ENCODE results near the gene TIMM10B. TPM values are rescaled to one million over a fixed set of nuclear protein-coding genes. Genes with fewer than 3 reads are reported as not detected.
"Not testable (repeated sequence)": the region's sequence is repeated elsewhere in the genome, so short reads cannot be mapped to it uniquely, and the experiment has no call there.

Gene TIMM10B
- total and polyA plus RNA-seq, 10 donors, result 10.7 to 71.3 (median 40.6) TPM

DNA sequence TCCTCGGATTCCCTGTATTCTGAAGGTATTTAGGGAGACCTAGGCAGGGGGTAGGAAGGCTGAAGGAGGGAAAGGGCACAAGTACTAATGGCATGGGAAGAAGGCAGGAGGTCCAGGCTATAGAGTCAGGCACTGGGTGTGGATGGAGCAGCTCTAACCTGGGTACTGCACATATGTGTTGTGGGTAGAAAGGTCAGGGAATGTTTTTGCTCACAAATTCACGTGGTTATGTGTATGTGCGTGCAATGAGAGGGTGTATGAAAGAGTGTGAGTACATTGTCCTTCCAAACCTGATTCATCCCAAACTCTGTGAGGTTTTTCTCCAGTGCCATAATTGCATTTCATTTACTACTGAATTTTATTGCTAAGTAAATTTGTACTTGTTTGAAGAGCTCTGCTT lies 39.0 kb downstream of the TIMM10B start:
- TF ChIP-seq CTCF (IDR thresholded peaks at IDR 0.05 in 8 of 11, conservative IDR thresholded peaks at IDR 0.05 in 3 of 11) (no peak), POLR2AphosphoS5 (IDR thresholded peaks at IDR 0.05) (no peak)
- 88 to 96% (median 93%) methylated on average over 3 of the region's 3 CpGs for WGBS, 5 donors
- intact Hi-C loops (cut with DNase I; ENCODE audit: low total_unique reads), result no loop called here
- Histone ChIP-seq H3K27me3 (replicated peaks in 1 of 7) (no peaks in the 10 kb centered on the region), H3K36me3 (peaks cover 0 to 60% (median 18%) of the 10 kb centered on the region in 6 donors), H3K4me1 (no peaks in the 10 kb centered on the region), H3K9me3 (no peaks in the 10 kb centered on the region), H3K27ac (no peak overlapping the region), H3K4me3 (no peak overlapping the region)
- no peak for DNase-seq

GRCh38 chr11:6521946-6522345 lies 40.6 kb downstream of the TIMM10B start:
- DNase-seq; H3K9me3 ChIP-seq; H3K27me3 ChIP-seq (replicated peaks in 1 of 7); H3K27ac ChIP-seq; H3K4me3 ChIP-seq; intact Hi-C loops (cut with DNase I; ENCODE audit: low total_unique reads); H3K4me1 ChIP-seq: not testable (repeated sequence)
- H3K36me3 ChIP-seq, result peaks cover 0 to 50% (median 16%) of the 10 kb centered on the region in 6 donors
- WGBS, 5 donors, result 91 to 97% (median 96%) methylated on average over 3 of the region's 3 CpGs

DNA sequence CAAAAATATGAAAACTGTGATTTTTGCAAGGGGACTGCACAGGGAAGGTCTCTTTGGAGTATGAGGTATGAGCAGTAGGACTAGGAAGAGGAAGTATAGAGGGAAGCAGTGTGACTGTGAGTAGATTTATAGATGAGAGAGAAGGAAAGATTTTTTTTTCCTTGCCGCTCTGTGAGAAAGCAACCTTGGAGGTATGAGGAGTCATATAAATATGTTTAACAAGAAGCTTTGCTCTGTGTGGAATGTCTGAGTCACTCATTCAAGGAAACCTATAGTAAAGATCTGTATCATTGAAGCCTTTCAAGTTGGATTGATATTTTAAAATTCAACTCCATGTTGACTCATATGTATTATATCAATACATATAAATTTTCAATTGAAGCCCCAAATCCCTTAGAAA lies 42.0 kb downstream of the TIMM10B start:
- Histone ChIP-seq H3K27ac (no peak overlapping the region), H3K36me3 (peaks cover 0 to 43% (median 13%) of the 10 kb centered on the region in 6 donors), H3K9me3 (no peaks in the 10 kb centered on the region), H3K27me3 (replicated peaks in 1 of 7) (no peaks in the 10 kb centered on the region), H3K4me3 (no peak overlapping the region), H3K4me1 (peaks cover 0 to 10% (median 0%) of the 10 kb centered on the region in 6 donors)
- no peak for DNase-seq
- WGBS, 5 donors, result 0 to 84% (median 50%) methylated on average over 1 of the region's 1 CpG
- TF ChIP-seq POLR2AphosphoS5 (IDR thresholded peaks at IDR 0.05), result no peak
- no peak for TF ChIP-seq POLR2A (IDR thresholded peaks at IDR 0.05)
- TF ChIP-seq CTCF (IDR thresholded peaks at IDR 0.05 in 8 of 11, conservative IDR thresholded peaks at IDR 0.05 in 3 of 11), result no peak
- intact Hi-C loops (cut with DNase I; ENCODE audit: low total_unique reads), result no loop called here

GRCh38 chr11:6526411-6527135 lies 45.3 kb downstream of the TIMM10B start:
- no peak for TF ChIP-seq CTCF (IDR thresholded peaks at IDR 0.05 in 8 of 11, conservative IDR thresholded peaks at IDR 0.05 in 3 of 11)
- no peak for TF ChIP-seq POLR2A (IDR thresholded peaks at IDR 0.05)
- TF ChIP-seq POLR2AphosphoS5 (IDR thresholded peaks at IDR 0.05), result no peak
- WGBS, 5 donors, result 80 to 83% (median 83%) methylated on average over 3 of the region's 3 CpGs
- DNase-seq, result no peak
- intact Hi-C loops (cut with DNase I; ENCODE audit: low total_unique reads), result no loop called here
- H3K36me3 ChIP-seq, result peaks cover 0 to 36% (median 10%) of the 10 kb centered on the region in 6 donors
- no peaks in the 10 kb centered on the region for H3K27me3 ChIP-seq (replicated peaks in 1 of 7)
- no peak overlapping the region for H3K27ac ChIP-seq
- peaks cover 0 to 10% (median 0%) of the 10 kb centered on the region in 6 donors for H3K4me1 ChIP-seq
- H3K9me3 ChIP-seq, result no peaks in the 10 kb centered on the region
- H3K4me3 ChIP-seq, result no peak overlapping the region

All from spleen (tissue), 11 donors.